SU-DHL-6 (cell line): ENCODE measurements around the gene WASHC3.

ENCODE experiments used
- EZH2phosphoT487 ChIP-seq: fragments of 200-600 bp; sonication (generic), shearing (Covaris generic); conservative IDR thresholded peaks from 2 replicates; pipeline ENCODE4 v1.6.1; 2018; ENCODE audit warnings: mild to moderate bottlenecking, antibody characterized with exemption, low read length, moderate library complexity, mixed read lengths
- TF ChIP-seq, protein P1 (sequence below): fragments of 200-600 bp; sonication (generic); IDR thresholded peaks from one replicate; pipeline ENCODE4 v1.5.1; 2017; ENCODE audit warnings: antibody characterized with exemption, mild to moderate bottlenecking, low read length, moderate library complexity; ENCODE audit not compliant: insufficient read depth, poor library complexity, severe bottlenecking

DNA sequence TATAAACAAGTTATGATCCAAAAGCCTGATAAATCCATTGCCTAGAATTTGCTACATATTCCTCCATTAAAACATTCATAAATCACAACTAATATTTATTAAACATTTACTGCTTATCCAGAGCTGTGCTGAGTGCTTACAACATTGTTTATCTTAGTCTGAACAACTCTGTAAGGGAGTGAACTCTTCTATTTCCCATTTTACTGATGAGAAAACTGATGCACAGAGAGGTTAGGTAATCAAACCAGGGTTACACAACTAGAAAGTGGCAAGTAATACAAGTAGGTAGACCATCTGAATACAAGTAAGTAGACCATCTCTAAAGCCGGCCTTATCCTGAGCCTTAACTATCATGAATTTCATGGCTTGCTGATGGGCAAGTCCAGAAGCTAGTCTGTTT is 39.5 kb downstream of the WASHC3 start:
- TF ChIP-seq, protein P1, sequence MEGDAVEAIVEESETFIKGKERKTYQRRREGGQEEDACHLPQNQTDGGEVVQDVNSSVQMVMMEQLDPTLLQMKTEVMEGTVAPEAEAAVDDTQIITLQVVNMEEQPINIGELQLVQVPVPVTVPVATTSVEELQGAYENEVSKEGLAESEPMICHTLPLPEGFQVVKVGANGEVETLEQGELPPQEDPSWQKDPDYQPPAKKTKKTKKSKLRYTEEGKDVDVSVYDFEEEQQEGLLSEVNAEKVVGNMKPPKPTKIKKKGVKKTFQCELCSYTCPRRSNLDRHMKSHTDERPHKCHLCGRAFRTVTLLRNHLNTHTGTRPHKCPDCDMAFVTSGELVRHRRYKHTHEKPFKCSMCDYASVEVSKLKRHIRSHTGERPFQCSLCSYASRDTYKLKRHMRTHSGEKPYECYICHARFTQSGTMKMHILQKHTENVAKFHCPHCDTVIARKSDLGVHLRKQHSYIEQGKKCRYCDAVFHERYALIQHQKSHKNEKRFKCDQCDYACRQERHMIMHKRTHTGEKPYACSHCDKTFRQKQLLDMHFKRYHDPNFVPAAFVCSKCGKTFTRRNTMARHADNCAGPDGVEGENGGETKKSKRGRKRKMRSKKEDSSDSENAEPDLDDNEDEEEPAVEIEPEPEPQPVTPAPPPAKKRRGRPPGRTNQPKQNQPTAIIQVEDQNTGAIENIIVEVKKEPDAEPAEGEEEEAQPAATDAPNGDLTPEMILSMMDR, result no peak
- no peak for TF ChIP-seq EZH2phosphoT487
